ENCODE data around the gene GSG1L.

Gene GSG1L

DNA sequence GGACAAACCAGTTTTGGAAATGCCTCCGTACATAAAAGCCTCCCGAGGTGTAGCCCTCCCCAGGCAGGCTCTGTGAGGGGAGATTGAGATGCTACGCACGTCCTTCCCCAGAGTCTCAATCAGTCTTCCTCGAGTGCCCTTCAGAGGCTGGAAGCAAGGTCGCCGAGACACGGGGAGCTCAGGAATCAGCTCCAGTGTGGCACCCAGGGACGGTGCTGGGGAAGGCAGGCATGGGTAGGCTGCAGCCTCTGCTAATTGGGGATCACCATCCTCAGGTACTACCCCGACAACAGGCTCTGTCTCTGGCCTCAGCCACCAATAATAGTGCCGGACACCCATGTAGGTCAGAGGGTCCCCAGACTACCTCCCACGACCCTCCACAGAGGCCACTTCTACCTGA, 28.1 kb upstream of the GSG1L start:
- DNase-seq (ENCODE audit: low read depth): no peak

DNA sequence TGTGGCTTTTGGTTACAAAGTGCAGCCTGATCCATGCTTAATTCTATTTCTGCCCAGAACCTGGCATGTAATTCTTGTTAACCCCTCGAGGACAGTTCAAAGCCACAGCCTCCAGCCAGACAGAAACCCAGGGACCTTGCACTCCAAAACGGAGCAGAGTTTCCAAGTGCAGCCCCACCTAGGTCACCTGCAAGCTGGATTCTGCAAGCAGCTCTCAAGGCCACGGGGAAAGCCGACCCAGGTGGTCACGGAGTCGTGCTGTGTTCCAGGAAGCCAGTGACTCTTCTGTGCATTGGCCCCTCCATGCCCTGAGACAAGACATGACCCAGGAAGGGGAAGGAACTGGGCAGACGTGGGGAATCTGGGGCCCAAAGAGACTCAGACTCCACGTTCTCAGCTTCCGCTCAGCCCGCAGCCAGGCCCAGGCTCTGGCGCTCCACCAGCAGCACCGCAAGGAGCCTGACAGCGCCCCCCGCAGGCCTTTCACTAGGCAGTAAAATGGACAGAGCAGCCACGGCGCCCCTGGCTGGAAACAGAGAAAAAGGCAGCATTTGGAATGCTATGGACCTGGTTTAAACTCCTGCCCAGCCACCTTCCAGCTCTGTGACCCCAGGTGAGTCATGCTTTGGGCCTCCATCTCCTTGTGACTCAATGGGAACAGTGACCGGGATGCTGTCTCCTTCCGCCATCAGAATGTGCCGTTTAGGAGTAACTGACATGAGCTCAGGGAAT, 27.3 kb upstream of the GSG1L start:
- DNase-seq (ENCODE audit: low read depth): peak; percentile 70

DNA sequence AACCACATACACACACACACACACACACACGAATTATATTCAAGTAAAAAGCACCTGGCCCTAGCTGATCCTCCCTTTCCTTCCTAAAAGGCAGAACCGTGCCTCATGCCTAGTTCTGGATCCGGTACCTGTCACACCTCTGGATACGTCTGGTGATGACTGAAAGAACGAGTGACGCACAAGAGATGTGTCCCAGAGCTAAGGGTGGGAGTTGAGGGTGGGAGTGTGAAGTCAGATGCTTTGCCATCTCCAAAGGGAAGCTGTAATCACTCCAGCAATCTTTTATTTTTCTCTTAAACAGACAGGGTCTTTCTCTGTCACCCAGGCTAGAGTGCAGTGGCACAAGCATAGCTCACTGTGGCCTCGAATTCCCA, 26.5 kb upstream of the GSG1L start:
- DNase-seq (ENCODE audit: low read depth): no peak

DNA sequence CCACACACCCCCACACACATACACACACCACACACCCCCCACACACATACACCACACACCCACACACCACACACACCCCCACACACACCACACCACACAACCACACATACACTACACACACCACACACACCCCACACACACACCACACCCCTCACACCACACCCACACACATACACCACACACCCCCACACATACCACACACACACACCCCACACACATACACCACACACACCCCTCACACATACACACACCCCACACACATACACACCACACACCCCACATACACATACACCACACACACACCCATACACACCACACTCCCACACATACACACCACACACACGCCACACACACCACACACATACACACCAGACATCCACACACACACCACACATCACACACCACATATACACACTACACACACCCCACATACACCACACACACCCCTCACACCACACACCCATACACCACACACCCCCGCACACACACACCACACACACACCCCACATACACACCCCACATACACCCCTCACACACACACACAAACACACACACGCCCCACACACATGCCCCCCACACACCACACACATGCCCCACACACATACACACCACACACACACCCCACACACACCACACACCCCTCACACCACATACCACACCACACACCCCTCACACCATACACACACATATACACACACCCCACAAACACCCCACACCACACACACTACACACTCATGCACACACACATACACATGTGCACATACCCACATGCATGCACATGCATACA, 25.9 kb upstream of the GSG1L start:
- DNase-seq (ENCODE audit: low read depth): no peak

DNA sequence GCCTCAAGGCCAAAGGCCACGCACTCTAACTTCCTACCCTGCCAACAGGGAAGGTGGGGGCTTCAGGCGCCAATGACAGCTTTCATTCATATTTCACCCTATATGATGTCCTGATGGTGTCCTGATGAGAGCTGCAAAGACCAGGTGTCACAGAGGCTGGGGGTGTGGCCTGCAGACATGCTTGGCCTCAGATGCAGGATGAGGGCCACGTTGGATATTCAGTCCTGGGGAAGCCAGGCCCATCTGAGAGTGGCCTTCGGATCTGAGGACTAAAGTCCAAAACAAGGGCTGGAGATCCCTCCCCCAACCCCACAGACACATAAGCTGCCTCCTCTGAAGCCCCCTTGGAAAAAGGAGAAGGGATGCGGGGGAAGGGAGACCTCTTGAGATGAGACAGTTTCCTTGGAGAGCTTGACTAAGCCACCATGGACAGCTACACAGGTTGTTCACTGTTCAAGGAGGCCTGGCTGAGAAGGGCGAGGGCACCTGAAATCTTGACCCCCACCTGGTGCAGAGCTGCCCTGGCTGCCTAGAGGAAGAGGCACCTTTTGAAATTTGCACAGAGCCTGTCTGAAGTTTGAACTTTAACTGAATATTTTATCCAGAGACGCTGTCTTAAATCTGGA, 24.3 kb upstream of the GSG1L start:
- DNase-seq (ENCODE audit: low read depth): no peak

DNA sequence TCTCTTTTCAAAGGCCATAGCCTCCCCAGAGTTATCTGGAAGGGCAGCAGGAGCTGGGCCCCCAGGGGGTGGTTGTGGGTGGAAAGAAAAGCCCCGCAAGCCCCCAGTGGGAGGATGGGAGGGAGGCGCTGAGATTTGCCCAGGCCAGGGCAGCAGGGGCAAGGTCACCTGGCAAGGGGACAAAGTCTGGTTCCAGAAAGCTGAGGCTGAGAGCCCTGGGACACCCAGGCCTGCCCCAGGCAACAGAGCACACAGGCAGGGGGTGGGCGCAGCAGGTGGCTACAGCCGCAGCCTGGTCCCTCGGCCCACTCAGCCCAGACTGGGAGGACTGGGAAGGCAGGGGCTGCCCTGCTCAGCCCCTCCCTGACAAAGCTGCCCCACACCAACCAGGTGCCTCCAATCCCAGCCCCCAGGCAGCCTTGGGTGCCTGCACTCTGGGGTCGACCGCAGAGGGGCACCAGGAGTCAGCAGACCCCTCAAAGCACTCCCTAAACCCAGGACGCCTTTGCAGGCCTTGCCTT, 23.7 kb upstream of the GSG1L start:
- no peak for DNase-seq (ENCODE audit: low read depth)

DNA sequence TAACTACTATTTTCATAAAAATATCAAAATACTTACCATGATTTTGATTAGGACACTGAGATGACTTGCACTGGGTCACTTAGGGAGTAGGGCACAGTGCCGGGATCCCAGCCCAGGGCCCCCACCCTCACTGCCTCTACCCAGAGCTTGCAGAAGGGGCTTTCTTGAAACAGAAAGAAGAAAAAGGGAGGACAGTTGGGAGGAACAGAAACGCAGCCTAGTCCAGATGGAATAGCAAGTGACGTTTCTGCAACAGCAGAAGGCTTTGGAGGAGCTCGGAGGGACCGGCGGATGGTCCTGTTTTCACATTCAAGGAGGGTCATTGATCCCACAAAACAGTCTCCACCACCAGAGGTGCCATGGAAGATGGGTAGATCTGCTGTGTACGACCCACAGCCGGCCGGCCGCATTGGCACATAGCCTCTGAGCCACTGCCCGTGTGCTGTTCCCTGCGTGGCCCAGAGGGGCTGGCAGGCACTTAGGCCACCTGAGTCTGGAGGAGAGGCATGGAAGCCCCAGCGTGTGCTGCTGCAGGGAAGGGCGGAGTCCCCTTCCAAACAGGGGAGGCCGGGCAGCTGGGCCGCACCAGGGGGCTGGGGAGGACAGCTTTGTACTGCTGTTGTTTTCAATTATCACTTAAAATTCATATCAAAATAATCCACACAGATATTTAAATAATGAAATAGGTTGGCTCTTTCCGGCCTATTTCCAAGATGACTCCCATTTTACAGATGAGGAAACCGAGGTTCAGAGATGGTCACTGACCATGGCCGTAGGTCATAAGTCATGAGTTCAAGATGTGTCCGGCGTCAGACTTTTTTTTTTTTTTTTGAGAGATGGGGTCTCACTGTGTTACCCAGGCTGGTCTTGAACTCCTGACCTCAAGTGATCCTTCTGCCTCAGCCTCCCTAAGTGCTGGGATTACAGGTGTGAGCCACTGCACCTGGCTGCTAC, 22.9 kb upstream of the GSG1L start:
- no peak for DNase-seq (ENCODE audit: low read depth)

DNA sequence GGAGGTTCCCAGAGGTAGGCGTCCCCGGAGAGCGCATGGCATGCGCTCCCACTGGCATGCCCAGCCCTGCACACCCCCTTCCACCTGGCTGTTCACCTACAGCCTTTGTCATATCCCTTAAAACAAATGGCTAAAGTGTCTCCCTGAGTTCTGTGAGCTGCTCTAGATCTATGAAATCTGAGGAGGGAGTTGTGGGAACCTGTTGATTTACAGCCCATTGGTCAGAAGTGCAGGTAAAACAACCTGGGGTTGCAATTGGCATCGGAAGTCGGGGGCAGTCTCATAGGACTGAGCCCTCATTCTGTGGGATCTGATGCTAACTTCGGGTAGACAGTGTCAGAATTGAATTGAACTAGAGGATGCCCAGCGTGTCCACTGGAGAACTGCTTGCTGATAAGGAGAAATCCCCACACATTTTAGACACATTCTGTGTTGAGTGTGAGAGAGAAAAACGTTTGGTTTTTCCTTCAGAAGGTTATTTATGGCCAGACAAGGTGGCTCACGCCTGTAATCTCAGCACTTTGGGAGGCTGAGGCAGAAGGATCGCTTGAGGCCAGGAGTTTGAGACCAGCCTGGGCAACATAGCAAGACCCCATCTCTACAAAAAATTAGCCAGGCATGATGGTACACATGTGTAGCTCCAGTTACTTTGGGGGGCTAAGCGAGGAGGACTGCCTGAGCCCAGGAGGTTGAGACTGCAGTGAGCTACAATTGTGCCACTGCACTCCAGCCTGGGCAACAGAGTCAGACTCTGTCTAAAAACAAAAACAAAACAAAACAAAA, 22.1 kb upstream of the GSG1L start:
- DNase-seq (ENCODE audit: low read depth): no peak

DNA sequence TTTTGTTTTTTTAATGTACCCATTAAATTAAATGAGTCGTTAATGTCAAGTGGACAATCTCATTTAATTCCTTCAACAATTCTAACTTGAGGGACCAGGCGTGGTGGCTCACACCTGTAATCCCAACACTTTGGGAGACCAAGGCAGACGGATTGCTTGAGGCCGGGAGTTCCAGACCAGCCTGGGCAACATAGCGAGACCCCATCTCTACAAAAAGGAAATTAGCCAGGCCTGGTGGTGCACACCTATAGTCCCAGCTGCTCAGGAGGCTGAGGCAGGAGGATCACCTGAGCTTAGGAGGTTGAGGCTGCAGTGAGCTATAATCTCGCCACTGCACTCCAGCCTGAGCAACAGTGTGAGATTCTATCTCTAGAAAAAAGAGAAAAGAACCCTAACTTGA, 20.7 kb upstream of the GSG1L start:
- no peak for DNase-seq (ENCODE audit: low read depth)

DNA sequence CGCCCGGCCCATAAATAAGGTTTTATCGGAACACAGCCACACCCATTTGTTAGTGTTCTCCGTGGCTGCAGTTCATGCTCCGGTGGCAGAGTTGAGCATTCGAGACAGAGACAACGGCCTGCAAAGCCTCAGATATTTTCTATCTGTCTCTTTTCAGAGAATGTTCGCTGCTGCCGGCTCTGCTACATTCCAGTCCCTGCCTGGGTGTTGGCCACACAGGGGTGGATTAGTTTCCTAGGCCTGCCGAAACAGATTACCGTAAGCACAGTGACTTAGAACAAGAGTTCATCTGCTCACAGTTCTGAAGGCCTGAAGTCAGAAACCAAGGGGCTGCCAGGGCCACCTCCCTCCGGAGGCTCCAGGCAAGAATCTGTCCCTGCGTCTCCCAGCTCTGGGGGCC, 19.1 kb upstream of the GSG1L start:
- no peak for DNase-seq (ENCODE audit: low read depth)

DNA sequence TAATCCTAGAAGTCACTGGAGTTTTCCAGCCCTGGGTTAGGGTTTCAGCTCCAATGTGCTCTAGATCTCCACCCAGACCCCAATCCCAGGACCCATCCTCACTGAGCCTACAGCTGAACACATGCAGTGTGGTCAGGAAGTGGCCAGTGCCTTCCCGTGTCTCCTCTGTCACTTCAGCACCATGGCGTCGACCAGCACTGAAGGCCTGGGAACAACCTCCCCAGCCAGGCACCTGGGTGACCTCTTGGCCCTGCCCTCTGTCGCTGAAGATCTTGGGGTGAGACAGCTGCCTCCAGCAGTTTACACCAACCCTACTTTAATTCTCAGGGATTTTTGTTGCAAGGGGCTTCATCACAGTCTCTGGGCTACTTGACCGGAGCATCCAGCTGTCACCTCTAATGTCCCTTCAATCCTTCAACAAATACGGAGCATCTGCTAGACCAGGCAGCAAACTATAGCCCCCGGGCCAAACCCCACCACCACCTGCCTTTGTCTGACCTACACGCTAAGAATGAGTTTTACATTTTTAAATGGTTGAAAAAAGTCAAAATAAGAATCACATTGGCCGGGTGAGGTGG, 18.0 kb upstream of the GSG1L start:
- no peak for DNase-seq (ENCODE audit: low read depth)

DNA sequence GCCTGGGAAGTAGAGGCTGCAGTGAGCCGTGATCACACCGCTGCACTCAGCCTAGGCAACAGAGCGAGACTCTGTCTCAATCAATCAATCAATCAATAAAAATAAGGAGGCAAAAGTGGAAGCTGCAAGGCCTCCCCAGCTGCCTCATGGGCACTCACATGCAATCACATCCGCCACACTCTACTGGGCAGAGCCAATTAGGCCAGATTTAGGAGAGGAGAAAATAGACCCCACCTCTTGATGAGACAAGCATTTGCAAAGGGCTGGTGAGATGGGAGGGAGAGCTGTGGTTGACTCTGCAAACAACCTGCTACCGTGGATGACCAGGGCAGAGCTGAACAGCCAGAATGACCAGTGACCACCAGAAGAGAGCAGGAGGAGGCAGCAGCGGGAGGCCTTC, 14.7 kb upstream of the GSG1L start:
- DNase-seq (ENCODE audit: low read depth): no peak

DNA sequence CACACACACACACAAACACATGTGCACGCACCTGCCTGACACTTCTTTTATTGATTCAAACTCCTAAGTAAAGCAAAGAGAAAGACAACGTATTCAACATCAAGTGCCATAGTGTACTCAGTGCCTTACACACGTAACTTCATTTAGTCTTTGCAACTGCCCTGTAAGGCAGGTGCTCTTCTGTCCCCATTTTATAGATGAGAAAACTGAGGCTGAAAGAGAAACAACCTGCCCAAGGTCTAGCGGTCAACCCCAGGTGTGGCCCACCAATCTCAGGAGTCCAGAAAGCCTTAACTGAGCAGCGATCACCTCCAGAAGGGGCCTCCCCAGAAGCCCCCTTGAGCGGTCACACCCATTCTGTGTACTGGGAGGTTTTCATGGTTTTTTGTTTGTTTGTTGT, 10.3 kb upstream of the GSG1L start:
- no peak for DNase-seq (ENCODE audit: low read depth)

DNA sequence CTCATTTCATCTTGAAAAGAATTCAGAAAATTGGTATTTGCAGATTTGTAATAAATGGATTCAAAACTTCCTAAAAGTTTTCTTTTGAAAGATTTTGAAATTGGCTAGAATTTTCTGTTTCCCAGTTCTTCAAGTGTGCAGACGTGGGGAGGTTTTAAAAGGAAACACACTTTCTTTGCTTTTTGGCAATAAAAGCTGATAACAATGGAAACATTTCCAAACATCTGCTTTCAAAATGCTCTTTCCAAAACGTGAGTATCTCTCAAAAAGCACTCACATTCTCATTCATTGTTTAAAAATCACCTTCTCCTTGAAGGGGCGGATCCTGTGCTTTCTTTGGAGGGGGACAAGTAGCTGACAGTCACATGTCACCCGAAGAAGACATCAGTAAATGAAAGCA, 8.6 kb upstream of the GSG1L start:
- no peak for DNase-seq (ENCODE audit: low read depth)

DNA sequence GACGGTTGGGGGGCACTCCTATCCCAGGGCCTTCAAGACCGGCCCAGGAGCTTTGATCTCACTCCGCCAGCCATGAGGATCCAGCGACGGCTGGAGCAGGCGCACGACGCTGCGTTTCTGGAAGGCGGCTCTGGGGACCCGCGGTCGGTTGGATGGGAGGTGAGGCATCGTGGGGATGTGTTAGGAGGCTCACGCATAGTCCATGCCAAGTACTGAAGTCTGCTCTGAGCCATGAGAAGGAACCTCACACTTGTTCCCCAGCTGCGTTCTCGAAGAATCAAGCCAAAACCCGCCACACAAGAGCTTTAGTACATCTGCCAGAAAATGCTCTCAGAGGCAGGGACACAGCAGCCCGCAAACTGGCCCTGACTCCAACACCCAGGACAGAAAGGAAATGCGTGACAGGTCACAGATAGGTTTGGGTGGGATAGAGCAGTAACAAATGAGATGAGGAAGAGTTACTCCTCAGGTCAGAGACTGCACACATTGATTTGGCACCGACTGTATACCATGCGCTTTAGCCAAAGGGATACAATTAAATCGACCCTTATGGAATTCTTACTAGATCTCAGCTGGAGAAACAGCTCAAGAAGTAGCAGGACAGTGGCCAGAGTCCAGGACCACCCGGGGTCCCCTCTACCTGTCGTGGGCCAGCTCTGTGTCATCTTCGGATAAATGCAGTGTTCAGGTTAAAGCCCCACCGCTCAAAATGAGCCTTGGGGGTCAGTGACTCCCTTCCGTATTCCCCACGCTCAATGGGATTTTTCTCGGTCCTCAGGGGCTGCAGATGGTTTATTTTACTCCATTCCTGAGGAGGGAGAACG, 6.7 kb upstream of the GSG1L start:
- no peak for DNase-seq (ENCODE audit: low read depth)

DNA sequence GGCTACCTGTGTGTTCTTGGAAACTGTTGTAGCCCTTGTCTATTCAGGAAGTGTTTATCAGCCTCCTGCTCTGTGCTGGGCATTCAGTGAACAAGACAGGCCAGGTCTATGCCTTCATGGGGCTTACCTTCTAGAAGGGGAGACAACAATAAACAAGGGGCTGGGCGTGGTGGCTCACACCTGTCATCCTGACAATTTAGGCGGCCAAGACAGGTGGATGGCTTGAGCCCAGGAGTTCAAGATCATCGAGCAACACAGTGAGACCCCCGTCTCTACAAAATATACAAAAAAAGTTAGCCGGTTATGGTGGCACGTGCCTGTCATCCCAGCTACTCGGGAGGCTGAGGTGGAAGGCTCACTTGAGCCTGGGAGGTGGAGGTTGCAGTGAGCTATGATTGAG, 5.5 kb upstream of the GSG1L start:
- DNase-seq (ENCODE audit: low read depth): no peak

DNA sequence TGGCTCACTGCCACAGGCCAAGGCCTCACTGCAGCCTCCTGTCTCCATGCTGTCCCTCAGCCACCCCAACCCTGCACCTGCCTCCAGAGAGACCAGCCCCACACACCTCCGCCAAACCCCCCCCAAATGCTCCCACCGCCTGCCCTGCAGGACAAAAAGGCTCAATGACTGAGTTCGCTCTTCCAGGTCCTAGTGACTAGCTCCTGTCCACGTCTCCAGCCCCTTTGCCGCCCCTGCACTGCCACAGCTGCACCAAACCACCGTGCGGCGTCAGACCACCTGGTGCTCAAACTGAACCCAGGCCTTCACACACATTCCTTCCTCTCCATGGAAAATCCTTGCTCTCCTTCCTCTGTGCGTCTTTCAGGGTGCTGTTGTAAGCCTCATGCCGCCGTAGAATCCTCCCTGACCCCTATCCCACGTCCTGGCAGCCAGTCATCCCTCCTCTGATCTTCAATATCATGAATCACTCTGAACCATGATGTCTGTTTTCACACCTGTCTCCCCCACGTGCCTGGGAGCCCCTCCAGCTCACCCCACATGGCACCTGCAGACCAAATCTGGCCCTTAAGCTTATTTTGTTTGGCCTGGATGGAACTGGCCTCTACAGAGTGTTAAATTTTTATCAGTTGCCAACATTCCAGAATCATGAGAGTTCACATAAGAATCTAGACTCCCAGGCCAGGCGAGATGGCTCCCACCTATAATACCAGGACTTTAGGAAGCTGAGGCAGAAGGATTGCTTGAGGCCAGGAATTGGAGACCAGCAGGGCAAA, 4.3 kb upstream of the GSG1L start:
- DNase-seq (ENCODE audit: low read depth): peak; percentile 73

DNA sequence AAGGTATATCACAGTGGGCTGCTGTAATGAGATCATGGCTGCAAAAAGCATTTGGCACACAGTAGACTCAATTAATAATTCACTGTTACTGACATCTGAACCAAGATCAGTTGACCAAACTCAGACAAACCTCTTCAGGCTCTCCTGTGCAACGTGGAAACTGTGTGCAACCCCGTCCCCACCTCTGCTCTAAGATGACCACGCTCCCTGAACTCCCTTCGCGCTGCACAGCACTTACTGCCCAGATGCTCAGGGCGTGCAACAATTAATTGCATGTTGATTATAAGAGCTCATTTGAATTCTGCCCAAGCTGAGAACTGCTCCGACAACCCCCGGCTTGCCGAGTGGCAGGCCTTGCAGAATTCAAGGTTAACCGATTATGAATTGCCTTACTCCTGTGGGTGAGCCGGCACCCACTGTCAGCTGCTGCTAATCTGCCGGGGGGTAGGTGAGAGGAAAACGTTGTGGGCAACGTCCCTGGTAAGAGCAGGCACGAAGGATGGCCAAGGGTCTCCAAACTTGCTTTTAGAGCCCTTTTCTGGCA, 1.3 kb upstream of the GSG1L start:
- no peak for DNase-seq (ENCODE audit: low read depth)

DNA sequence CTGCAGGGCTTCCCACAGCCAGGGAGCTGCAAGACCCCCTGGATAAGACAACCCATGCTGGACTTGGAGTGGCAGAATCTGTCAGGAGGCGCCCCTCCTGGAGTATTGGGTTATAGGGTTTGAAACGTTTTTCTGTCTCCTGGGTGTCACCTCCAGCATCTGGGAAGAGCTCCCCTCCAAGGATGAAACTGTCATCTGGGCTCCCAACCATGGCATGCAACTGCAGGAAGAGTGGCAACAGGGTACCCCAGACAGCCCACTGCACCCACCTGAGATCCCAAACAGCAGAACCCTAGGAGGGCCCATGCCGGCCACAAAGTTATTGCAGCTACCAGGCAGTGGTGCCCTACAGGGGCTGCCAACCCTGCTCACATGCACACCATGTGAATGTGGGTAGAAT, 636 bp upstream of the GSG1L start:
- no peak for DNase-seq (ENCODE audit: low read depth)

Data from EH (cell line).